Ammon's horn (tissue), 1 donor: Measurements from ENCODE around the gene NRXN3.
A peak's percentile ranks its signal among the peaks of the same experiment; 100 is the strongest.

Experiments
- DNase-seq: peaks from one replicate; pipeline ENCODE4 v3.0.0-alpha.2; 2016; ENCODE audit warnings: low spot score

NRXN3 gene

DNA sequence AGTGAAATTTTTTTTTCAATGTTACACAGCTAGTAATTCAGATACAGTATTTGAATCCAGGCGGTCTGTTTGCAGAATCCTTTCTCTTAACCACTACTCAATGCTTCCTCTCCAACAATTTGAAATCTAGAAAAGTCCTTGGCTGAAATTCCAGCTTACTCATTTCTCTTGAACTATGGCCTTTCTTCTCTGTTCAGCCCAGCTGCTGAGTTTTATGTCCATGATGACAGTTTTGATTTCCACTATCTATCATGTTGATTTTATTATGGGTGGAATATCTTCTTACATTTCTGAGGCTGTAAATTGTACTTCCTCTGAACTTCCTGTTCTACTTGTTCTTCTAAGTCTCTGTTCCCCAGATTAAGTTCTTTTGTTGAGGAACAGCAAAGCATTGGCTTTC lies 1725.8 kb downstream of the NRXN3 start:
- DNase-seq, result no peak

DNA sequence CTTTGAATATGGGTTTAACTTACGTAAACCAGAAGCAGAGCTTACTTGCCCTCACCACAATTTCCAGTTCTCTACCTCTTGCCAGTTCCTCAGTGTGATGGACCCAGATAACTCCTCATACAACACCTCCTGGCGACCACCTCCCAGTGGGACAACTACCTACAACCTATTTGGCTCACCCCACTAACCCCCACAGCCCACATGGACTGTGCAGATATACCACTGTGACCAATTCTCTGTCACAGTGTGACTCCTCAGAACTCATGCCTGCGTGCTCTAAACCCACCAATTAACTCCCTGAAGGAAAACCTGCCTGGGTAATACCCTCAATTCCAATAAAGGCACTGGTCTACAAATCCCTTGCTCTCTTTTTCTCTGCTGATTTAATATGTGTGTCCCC lies 1729.4 kb downstream of the NRXN3 start:
- DNase-seq, result no peak

DNA sequence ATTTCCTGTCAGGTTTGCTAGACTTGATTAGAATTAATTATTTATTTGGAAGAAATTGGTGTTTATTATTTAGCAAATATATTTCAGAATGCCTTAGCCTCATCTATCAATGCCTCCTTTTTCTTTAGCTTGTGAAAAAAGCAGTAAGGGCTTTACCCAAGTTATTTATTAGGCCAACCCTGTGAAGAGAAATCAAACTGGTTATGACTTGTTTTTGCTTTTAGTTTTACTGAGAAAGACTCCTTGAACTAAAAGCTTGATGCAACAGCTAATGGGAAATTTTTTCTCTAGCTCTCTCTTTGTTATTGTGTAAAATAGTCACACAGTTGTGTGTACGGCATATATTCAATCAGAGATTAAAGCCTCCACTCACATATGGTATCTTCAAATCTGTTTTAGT lies 1734.3 kb downstream of the NRXN3 start:
- no peak for DNase-seq

DNA sequence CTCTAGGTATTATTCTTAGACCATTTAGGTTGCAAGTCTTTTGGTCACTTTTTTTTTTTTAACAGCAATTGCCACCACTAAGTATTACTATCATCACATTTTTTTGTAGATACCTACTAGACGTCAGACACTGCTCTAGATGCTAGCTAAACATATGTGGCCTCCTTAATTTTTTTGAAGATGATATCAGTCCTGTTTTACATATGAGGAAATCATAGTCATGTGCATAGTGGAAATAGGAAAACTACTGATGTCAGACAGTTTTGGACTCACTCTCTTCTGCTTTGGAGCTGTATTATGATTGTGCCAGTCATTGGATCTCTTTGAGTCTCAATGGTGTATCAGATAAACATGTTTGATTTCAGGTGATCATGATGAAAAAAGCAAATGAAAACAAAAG lies 1736.8 kb downstream of the NRXN3 start:
- no peak for DNase-seq

DNA sequence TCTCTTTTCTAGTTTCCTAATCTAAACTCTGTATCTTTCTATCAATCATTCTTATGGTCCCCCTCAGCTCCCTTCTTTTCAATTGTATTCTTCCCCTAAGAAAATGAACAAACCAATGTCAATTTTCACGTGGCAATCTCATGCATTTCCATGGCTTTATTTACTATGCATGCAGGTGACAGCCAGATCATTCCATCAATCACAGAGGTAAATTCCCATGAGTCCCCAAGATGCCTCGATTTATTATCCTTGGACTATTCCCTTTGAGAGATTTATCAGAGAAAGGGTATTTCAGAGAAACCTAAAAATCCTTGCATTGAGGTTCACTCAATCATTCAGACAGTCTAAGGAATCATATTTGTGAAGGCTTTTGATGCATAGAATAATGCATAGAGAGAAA lies 1739.9 kb downstream of the NRXN3 start:
- no peak for DNase-seq

DNA sequence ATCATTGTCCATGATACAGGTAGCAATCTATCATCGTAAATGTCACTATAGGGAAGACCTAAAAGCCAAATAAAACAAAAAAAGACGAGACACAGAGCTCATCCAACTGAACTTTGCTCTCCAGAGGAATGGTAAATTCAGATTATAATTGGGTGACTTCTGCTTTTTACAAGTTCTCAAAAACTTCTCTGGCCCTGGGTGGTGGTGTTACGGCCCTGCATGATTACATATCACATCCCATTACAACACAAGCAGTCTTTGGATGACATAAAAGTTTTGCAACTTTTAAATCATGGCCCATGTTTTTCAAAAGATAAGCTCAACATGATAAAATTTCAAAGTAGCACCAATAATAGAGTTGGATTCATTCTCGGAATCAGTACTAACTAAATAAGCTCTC lies 1741.6 kb downstream of the NRXN3 start:
- DNase-seq, result no peak

DNA sequence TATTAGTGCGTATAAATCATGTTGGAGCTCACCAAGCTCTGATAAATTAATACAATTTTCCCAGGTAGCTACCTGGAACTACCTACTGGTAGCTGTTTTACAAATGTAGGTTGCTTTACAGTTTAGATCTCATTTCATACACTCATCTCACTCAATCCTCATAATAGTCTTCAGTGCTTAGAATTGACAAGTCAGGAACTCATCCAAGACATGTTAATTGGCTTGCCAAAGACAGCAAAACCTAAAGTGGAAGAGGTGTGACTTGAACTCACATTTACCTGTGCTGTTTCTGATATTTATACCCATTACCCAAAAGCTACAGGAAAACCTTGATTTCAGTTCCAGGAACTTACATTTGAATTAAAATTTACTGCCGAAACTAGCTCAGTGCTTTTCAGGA lies 1744.4 kb downstream of the NRXN3 start:
- DNase-seq, result no peak

DNA sequence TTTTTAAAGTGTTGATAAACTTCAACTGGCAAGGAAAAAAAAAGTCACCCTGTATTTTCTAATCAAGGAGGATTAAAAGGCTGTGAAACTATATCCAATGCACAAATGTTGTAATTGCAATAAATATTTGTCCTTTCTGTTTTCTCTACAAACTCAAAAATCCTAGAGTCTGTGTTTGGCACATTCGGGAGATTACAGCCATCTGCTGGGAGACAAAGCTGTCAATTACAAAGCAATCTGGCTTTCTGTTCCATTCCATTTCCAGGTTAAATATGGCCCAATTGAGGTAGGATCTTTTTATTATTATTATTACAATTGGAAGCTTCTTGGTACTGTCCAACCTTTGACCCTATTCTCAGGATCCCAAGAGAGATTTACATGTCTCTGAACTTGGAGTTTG lies 1745.2 kb downstream of the NRXN3 start:
- DNase-seq, result peak; percentile 24

DNA sequence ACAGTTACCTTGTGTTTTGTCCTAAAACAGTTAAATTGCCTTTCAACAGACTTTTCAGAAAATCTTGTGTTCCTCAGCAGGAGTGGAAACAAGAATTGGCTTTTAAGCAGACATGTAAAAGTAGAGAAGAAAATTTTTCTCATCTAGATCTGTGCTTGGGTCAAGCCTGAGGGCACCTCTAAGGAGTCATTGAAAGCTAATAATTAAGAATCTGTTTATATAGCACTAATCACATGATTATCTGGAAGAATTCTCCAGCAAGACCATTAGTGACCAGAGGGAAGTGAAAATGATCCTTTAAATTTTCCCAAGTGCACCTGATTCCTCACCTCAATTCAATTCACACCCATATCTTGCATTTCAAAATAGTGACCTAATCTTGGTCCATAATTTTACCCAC lies 1746.1 kb downstream of the NRXN3 start:
- DNase-seq, result no peak

DNA sequence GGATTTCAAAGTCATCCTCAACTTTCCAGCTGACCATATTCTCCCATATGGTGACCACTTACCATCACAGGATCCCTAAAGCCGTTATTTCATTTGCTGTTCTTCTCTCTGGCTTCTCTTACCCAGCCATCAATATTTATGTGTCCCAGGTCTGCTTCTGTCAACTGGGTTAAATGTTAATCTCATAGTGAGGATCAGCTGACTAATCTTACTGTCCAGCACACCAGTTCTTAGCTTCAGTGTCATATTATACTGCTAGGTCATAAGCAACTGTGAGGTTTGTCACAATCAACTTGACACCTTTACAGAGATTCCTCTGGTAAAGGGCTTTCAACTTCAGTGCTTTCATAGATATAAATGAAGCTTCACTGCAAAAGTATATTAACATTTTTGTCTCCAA lies 1746.7 kb downstream of the NRXN3 start:
- DNase-seq, result no peak
